Osteocyte (in vitro differentiated cells): ENCODE results near the gene DLG2. TPM values are rescaled to one million over a fixed set of nuclear protein-coding genes. Genes with fewer than 3 reads are reported as not detected.

Experiments used
- DNase-seq: peaks from one replicate; pipeline ENCODE4 v3.0.0; 2021; ENCODE audit warnings: mixed read lengths; ENCODE audit not compliant: unreplicated experiment; ENCODE audit errors: extremely low spot score
- H3K27ac Mint-ChIP-seq: one replicate; pipeline ENCODE4 v1.8.0; 2021; ENCODE audit warnings: mild to moderate bottlenecking, mixed read lengths; ENCODE audit not compliant: unreplicated experiment
- H3K27me3 Mint-ChIP-seq: one replicate; pipeline ENCODE4 v1.8.0; 2021; ENCODE audit warnings: mixed read lengths; ENCODE audit not compliant: unreplicated experiment
- H3K36me3 Mint-ChIP-seq: one replicate; pipeline ENCODE4 v1.8.0; 2021; ENCODE audit warnings: mixed read lengths; ENCODE audit not compliant: unreplicated experiment
- H3K4me1 Mint-ChIP-seq: one replicate; pipeline ENCODE4 v1.8.0; 2021; ENCODE audit warnings: mixed read lengths; ENCODE audit not compliant: unreplicated experiment
- H3K4me3 Mint-ChIP-seq: one replicate; pipeline ENCODE4 v1.8.0; 2021; ENCODE audit warnings: mild to moderate bottlenecking, moderate library complexity, mixed read lengths; ENCODE audit not compliant: unreplicated experiment
- H3K9me3 Mint-ChIP-seq: one replicate; pipeline ENCODE4 v1.8.0; 2021; ENCODE audit warnings: mixed read lengths; ENCODE audit not compliant: unreplicated experiment
- CTCF ChIP-seq: fragments of 200-600 bp; sonication (generic); IDR thresholded peaks from 2 replicates; pipeline ENCODE4 v1.5.0; 2021; ENCODE audit warnings: antibody characterized with exemption, mild to moderate bottlenecking, moderate library complexity
- total RNA-seq: library from RNA; stranded (reverse); gene quantifications from 2 replicates; pipeline ENCODE4 v1.2.1, GENCODE V29; 2021

DLG2 gene
- total RNA-seq, 1 donor from 2014 or later, result 2.1 TPM

- TF ChIP-seq CTCF, result no peak
- Mint-ChIP-seq H3K36me3 (no peaks in the 10 kb centered on the region), H3K27me3 (peaks cover 4% of the 10 kb centered on the region), H3K4me1 (no peaks in the 10 kb centered on the region), H3K9me3 (no peaks in the 10 kb centered on the region), H3K4me3 (no peak overlapping the region), H3K27ac (no peak overlapping the region)
- no peak for DNase-seq
Measured at GRCh38 chr11:84142411-84142810, 1484.7 kb downstream of the DLG2 start.

DNA sequence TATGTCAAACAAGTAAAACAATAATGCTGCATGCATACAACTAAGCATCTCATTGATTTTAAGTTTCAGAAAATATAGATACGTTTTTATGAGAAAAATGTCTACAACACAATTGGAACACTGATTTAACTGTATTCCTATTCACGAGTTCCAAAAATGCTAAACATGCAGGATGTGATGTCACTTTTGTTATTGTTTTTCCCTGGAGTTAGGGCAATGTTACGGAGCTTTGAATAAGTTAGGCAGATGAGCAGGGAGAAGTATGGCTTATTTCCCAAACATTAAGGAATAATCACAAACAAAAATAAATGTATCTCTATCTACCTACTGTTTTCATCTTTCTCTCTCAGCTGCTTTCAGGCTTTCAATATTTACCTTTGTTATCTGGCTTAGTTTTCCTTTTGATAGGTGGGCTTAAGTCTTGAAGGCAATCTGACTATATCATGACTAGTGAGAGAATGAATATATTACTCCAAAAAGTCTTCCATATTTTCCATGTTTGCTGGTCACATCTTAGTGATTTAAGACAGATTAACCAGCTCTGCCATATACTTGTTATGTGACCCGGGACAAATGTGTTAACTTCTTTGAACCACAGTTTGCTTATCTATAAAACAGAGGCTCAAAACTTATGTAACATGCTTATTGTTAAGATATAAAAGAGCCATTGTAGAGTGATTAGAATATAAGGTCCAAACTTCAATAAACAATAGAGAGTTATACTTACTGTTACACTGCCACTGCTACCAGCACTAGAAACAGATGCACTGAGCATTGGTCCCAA lies 1486.6 kb downstream of the DLG2 start:
- H3K27ac Mint-ChIP-seq, result no peak overlapping the region
- H3K36me3 Mint-ChIP-seq, result no peaks in the 10 kb centered on the region
- peaks cover 4% of the 10 kb centered on the region for H3K27me3 Mint-ChIP-seq
- H3K9me3 Mint-ChIP-seq, result no peaks in the 10 kb centered on the region
- no peak for TF ChIP-seq CTCF
- no peak overlapping the region for H3K4me3 Mint-ChIP-seq
- no peak for DNase-seq
- no peaks in the 10 kb centered on the region for H3K4me1 Mint-ChIP-seq

DNA sequence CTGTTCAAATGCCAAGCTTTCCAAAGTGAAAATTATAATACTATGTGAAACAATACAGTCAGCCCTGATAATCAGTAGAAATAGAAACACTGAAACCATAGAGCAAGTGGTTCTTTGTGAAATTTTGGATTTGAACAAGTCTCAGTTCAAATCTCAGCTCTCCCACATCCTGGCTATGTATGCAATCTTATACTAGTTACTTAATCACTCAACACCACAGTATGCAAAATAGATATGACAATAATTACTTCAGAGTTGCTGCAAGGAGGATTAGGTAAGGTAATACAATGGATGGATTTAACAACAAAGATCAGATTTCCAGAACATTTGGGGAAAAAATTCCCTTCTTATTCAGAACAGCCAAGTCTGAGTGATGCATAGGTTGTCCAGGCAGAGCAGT lies 1489.2 kb downstream of the DLG2 start:
- no peaks in the 10 kb centered on the region for H3K36me3 Mint-ChIP-seq
- H3K27ac Mint-ChIP-seq, result no peak overlapping the region
- no peak for DNase-seq
- no peaks in the 10 kb centered on the region for H3K4me1 Mint-ChIP-seq
- no peaks in the 10 kb centered on the region for H3K27me3 Mint-ChIP-seq
- H3K4me3 Mint-ChIP-seq, result no peak overlapping the region
- no peak for TF ChIP-seq CTCF
- H3K9me3 Mint-ChIP-seq, result no peaks in the 10 kb centered on the region

GRCh38 chr11:84137505-84137904 lies 1489.6 kb downstream of the DLG2 start:
- Mint-ChIP-seq H3K4me1 (no peaks in the 10 kb centered on the region), H3K27me3 (no peaks in the 10 kb centered on the region), H3K36me3 (no peaks in the 10 kb centered on the region), H3K4me3 (no peak overlapping the region), H3K27ac (no peak overlapping the region), H3K9me3 (no peaks in the 10 kb centered on the region)
- no peak for DNase-seq
- TF ChIP-seq CTCF, result no peak

GRCh38 chr11:84136926-84137325 lies 1490.2 kb downstream of the DLG2 start:
- H3K4me1 Mint-ChIP-seq, result no peaks in the 10 kb centered on the region
- TF ChIP-seq CTCF, result no peak
- H3K9me3 Mint-ChIP-seq, result no peaks in the 10 kb centered on the region
- DNase-seq, result no peak
- no peaks in the 10 kb centered on the region for H3K36me3 Mint-ChIP-seq
- H3K27ac Mint-ChIP-seq, result no peak overlapping the region
- no peaks in the 10 kb centered on the region for H3K27me3 Mint-ChIP-seq
- no peak overlapping the region for H3K4me3 Mint-ChIP-seq
